ENCODE results near the gene CHD8.

The CHD8 gene

GRCh38 chr14:21352587-21352986 is 103.3 kb downstream of the CHD8 start:
- no peaks in the 10 kb centered on the region for H3K36me3 ChIP-seq (ENCODE audit: insufficient read depth)
- no peak overlapping the region for H3K4me3 ChIP-seq (IDR thresholded peaks at IDR 0.05; ENCODE audit: insufficient read depth, low read depth, low read length)
- H2AFZ ChIP-seq (ENCODE audit: low read depth), result no peak overlapping the region

GRCh38 chr14:21350539-21350938 is 105.4 kb downstream of the CHD8 start:
- TF ChIP-seq CTCF (conservative IDR thresholded peaks at IDR 0.05; ENCODE audit: low read depth, low read length), result no peak
- Histone ChIP-seq H3K27ac (no peak overlapping the region), H4K20me1 (ENCODE audit: insufficient read depth) (no peaks in the 10 kb centered on the region), H3K9ac (no peak overlapping the region), H3K4me3 (IDR thresholded peaks at IDR 0.05; ENCODE audit: insufficient read depth, low read depth, low read length) (no peak overlapping the region), H3K4me1 (ENCODE audit: low read depth, poor library complexity, severe bottlenecking) (no peaks in the 10 kb centered on the region), H3K27me3 (ENCODE audit: insufficient read depth, low read depth) (no peaks in the 10 kb centered on the region), H3K4me2 (no peak overlapping the region), H2AFZ (ENCODE audit: low read depth) (no peak overlapping the region), H3K79me2 (ENCODE audit: insufficient read depth, low read depth) (no peaks in the 10 kb centered on the region), H3K36me3 (ENCODE audit: insufficient read depth) (no peaks in the 10 kb centered on the region)

More at GRCh38 chr14:21352587-21352986, 103.3 kb downstream of the CHD8 start:
- Histone ChIP-seq H3K27me3 (ENCODE audit: insufficient read depth, low read depth) (no peaks in the 10 kb centered on the region), H3K27ac (no peak overlapping the region), H3K4me2 (no peak overlapping the region), H3K4me1 (ENCODE audit: low read depth, poor library complexity, severe bottlenecking) (no peaks in the 10 kb centered on the region), H4K20me1 (ENCODE audit: insufficient read depth) (no peaks in the 10 kb centered on the region), H3K9ac (no peak overlapping the region), H3K79me2 (ENCODE audit: insufficient read depth, low read depth) (no peaks in the 10 kb centered on the region)
- no peak for TF ChIP-seq CTCF (conservative IDR thresholded peaks at IDR 0.05; ENCODE audit: low read depth, low read length)

- H3K27me3 ChIP-seq (ENCODE audit: insufficient read depth, low read depth), result no peaks in the 10 kb centered on the region
- no peak overlapping the region for H2AFZ ChIP-seq (ENCODE audit: low read depth)
- no peak overlapping the region for H3K9ac ChIP-seq
- H3K36me3 ChIP-seq (ENCODE audit: insufficient read depth), result no peaks in the 10 kb centered on the region
- no peak for TF ChIP-seq CTCF (conservative IDR thresholded peaks at IDR 0.05; ENCODE audit: low read depth, low read length)
- H3K4me1 ChIP-seq (ENCODE audit: low read depth, poor library complexity, severe bottlenecking), result no peaks in the 10 kb centered on the region
- H3K27ac ChIP-seq, result no peak overlapping the region
- no peak overlapping the region for H3K4me2 ChIP-seq
- no peaks in the 10 kb centered on the region for H3K79me2 ChIP-seq (ENCODE audit: insufficient read depth, low read depth)
- H3K4me3 ChIP-seq (IDR thresholded peaks at IDR 0.05; ENCODE audit: insufficient read depth, low read depth, low read length), result no peak overlapping the region
- H4K20me1 ChIP-seq (ENCODE audit: insufficient read depth), result no peaks in the 10 kb centered on the region
Measured at GRCh38 chr14:21347201-21347600, 108.7 kb downstream of the CHD8 start.

- Histone ChIP-seq H4K20me1 (ENCODE audit: insufficient read depth) (no peaks in the 10 kb centered on the region), H3K4me2 (no peak overlapping the region), H3K79me2 (ENCODE audit: insufficient read depth, low read depth) (no peaks in the 10 kb centered on the region), H2AFZ (ENCODE audit: low read depth) (no peak overlapping the region), H3K27ac (no peak overlapping the region), H3K9ac (no peak overlapping the region), H3K27me3 (ENCODE audit: insufficient read depth, low read depth) (no peaks in the 10 kb centered on the region), H3K4me1 (ENCODE audit: low read depth, poor library complexity, severe bottlenecking) (no peaks in the 10 kb centered on the region), H3K36me3 (ENCODE audit: insufficient read depth) (no peaks in the 10 kb centered on the region), H3K4me3 (IDR thresholded peaks at IDR 0.05; ENCODE audit: insufficient read depth, low read depth, low read length) (no peak overlapping the region)
- TF ChIP-seq CTCF (conservative IDR thresholded peaks at IDR 0.05; ENCODE audit: low read depth, low read length), result no peak
Measured at GRCh38 chr14:21346532-21347135, 109.3 kb downstream of the CHD8 start.

Measured in KMS-11 (cell line).